Superior temporal gyrus (tissue), 1 donor: ENCODE results near the gene PGBD1.
A peak's percentile ranks its signal among the peaks of the same experiment; 100 is the strongest.
"Not testable (repeated sequence)": the region's sequence is repeated elsewhere in the genome, so short reads cannot be mapped to it uniquely, and the experiment has no call there.

Experiments
- DNase-seq: peaks from one replicate; pipeline ENCODE4 v3.0.0-alpha.2; 2016; ENCODE audit errors: extremely low spot score

The PGBD1 gene

DNA sequence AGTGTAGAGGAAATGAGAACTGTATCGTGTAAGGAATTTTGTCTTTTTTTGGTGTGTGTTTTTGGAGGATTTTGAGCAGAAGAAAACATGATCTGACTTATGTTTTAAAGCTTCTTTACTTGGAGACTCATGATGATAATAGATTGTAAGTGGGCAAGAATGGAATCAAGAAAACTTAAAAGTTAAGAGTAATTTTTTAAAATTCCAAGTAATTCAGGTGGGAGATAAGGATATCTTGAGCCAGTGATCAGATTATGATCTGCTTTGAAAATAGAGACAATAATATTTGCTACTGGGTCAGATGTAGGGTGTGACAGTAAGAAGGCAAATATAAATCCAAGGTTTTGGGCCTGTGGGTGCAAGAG is 13.7 kb upstream of the PGBD1 start:
- no peak for DNase-seq

GRCh38 chr6:28269492-28269891 is 11.9 kb upstream of the PGBD1 start:
- no peak for DNase-seq

DNA sequence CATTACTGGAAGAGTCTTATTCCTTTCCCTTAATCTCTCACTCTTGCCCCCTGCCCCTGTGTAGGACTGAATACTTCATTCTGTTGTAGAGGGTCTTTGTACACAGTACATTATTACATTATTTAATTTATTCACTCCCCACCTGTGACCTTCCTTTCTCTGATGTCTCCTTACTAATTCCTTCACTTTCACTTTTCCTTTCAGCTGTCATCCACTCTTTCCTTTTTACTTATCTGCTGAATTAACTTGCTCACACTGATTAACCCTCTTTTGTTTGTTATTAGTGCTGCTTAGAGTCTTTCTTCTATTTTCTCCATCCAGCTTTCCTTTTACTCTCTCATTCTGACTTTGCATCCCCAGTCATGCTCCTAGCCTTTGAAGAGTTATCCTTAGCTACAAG is 6.5 kb upstream of the PGBD1 start:
- DNase-seq, result no peak

DNA sequence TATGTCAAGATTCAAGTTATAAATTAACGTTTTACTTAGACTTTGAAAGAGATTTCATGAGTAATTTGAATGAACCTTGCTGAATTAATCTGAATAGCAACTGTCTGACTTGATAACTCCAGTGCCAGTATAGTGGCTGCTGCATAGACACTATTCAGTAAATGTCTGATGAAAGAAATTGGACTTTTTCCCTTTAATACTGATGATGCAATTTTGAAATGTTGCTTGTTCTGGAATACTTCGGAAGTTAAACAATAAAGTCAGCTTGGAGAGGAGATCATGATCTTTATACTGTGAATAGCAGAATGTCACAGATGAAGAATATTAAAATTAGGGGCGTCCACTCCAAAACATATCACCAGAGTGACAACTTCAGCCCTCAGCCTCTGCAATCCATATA is 3.6 kb upstream of the PGBD1 start:
- DNase-seq, result no peak

- DNase-seq, result peak; percentile 17
Observed at GRCh38 chr6:28280595-28281287, 631 bp upstream of the PGBD1 start.

- DNase-seq, result no peak
Observed at GRCh38 chr6:28282926-28283325, 1.6 kb downstream of the PGBD1 start.

GRCh38 chr6:28291573-28291972 is 10.2 kb downstream of the PGBD1 start:
- no peak for DNase-seq

DNA sequence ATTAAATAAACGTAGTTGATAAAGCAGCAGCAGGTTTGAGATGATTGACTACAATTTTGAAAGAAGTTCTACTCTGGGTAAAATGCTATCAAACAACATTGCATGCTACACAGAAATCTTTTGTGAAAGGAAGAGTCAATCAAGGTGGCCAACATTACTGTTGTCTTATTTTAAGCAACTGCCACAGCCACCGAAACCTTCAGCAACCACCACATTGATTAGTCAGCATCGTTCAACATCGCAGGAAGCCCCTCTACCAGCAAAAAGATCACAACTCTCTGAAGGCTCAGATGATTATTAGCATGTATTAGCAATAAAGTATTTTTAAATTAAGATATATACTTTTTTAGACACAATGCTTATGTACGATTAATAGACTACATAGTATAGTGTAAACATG is 14.0 kb downstream of the PGBD1 start:
- no peak for DNase-seq

DNA sequence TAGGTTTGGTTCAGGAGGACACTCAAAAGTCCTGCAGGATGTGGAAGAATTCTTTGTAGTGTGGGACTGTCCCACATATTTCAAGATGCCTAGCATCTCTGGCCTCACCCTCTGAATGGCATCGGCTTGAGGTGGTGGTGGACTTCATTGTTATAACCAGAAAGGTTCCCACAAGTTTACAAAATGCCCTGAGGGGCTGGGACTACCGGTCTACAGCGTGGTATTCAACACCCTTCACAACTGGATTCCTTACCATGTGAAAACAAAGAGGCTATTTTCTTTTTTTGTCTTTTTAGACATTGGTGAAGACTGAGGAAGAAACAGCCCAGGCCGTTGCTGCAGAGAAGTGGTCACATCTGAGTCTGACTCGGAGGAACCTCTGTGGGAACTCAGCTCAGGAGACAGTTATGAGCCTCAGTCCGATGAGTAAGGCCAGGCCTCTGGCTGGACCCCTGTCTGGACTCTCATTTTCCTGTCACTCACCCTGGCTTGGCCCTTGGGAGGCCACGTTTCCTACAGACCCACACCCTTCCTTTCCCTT is 15.2 kb downstream of the PGBD1 start:
- no peak for DNase-seq

DNA sequence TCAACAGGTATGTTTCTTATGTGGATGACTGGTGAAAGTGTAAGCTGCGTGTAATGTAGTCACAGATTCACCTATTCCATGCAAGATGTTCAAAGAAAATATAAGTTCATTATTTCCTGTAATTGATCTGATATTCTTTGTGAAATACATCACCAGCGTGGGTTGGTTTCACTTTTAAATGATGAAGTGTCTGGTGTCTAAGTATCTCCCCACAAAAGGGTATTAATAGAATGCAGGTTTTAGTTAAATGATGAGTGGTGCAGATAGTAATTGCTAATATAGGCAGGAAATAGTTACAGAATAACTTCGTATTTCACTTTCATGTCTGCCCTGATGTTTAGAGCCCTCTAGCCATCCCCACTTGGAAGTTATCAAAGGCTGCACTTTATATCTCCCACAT is 22.2 kb downstream of the PGBD1 start:
- no peak for DNase-seq

DNA sequence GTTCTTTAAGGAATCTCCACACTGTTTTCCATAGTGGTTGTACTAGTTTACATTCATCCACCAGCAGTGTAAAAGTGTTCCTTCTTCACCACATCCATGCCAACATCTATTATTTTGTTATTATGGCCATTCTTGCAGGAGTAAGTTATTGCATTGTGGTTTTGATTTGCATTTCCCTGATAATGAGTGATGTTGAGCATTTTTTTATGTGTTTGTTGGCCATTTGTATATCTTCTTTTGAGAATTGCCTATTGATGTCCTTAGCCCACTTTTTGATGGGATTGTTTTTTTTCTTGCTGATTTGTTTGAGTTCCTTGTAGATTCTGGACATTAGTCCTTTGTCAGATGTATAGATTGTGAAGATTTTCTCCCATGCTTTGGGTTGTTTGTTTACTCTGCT is 25.0 kb downstream of the PGBD1 start:
- DNase-seq, result not testable (repeated sequence)

DNA sequence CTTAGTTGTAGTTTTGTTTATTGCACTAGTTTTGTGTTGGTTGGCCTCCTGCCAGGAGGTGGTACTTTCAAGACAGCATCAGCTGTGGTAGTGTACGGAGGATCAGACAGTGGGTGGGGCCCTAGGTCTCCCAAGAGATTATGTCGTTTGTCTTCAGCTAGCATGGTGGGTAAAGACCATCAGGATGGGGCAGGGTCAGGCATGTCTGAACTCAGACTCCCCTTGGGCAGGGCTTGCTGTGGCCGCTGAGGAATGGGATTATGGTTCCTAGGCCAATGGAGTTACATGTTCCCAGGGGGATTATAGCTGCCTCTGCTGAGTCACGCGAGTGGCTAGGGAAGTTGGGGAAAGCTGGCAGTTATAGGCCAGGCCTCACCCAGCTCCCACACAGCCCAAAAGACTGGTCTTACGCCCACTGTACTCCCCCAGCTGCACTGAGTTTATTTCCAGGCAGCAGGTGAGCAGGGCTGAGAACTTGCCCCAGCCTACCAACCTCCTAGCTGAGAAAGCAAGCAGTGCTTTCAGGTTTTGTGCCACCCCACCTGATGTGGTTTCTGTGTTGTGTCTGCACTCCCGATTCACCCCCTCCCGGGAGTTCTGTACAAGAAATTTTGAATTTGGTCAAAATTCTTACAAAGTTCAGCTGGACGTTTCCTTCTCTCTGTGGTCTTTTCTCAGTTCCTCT is 29.9 kb downstream of the PGBD1 start:
- DNase-seq, result no peak

DNA sequence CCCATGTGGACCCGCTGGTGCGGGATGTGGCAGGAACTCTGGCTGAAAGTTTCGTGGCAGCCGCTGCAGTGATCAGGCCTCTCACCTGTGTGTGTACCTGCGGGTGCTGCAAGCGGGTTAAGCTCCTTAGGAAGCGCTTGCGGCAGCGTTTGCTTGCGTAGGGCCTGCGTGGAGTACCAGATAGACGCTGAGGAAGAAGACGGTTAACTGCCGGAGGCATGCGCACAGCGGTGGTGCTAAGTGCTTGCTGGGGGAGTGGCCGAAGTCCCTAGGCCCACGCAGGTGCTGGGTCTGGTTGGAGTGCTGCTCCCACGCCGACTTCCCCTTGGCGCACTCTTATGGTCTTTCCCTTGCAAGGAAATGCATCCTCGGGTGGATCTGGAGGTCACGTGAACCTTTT is 31.6 kb downstream of the PGBD1 start:
- no peak for DNase-seq

DNA sequence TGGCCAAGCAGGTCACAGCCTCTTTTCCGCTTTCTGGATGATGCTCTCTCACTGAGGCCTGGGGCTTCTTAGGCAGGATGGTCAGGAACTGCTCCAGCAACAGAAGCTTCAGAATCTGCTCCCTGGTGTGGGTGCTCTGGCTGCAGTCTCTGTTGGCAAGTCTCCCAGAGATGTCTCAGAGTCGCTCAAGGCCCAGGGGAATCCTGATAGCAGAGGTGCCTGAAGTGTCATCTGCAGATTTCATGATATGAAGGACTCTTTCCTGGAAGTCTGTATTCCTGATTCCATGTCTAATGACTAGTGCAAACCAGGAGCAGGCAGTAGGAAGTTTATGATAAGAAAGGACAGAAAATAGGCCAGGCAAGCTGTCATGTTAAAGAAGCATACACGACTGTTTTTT is 34.3 kb downstream of the PGBD1 start:
- DNase-seq, result peak; percentile 9

- DNase-seq, result not testable (repeated sequence)
Observed at GRCh38 chr6:28317866-28318265, 36.5 kb downstream of the PGBD1 start.

DNA sequence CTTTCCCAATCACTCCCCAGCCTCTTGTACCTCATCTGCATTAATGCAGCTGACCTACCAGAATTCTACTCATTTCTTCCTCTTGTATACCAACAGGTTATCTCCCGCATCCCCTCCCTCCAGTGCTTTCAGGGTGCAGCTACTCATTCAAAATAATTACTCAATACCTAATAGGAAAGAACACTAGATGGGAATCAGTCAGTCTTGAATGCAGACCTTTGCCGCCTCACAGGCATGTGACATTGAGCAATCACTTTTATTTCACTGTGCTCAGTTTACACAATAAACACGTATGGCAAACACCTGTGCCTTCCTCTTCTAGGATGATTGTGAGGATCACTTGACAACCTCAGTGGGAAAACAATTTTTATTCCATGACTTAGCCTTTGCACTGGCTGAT is 41.3 kb downstream of the PGBD1 start:
- DNase-seq, result no peak

GRCh38 chr6:28323813-28324424 is 42.5 kb downstream of the PGBD1 start:
- no peak for DNase-seq

- DNase-seq, result no peak
Observed at GRCh38 chr6:28326371-28326948, 45.1 kb downstream of the PGBD1 start.

DNA sequence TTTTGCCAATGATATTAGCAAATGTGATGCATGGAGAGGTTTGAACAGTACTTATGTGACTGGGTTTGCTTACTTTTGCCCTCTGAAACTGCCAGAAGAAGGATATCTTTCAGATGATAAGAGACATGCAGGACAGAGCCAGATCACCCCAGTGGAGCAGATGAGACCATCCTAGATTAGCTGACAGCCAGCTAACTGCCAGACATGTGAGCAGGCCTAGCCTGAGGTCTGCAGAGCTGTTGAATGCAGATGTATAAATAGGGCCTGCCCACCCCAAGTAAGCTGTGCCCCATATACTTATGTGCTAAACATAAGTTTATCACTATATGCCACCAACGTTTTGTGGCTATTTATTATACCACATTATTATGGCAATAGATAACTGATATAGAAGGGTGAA is 48.7 kb downstream of the PGBD1 start:
- DNase-seq, result no peak

DNA sequence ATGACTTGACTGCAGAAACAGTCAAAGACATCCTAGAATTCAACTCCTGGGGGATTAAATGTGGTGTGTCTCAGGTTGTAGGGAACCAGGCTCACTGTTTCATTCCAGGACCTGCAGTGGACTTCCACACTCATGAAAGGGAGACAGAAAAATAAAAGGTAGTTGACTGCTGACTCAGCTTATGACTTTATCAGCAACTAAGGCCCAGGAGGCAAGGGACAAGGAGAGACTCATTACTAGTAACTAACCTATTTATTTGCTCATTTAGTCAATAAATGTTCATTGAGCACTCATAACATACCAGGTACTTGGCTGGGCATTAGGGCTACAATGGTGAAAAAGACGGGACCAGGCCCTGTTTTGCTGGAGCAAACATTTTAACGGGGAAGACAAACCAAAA is 51.7 kb downstream of the PGBD1 start:
- no peak for DNase-seq

DNA sequence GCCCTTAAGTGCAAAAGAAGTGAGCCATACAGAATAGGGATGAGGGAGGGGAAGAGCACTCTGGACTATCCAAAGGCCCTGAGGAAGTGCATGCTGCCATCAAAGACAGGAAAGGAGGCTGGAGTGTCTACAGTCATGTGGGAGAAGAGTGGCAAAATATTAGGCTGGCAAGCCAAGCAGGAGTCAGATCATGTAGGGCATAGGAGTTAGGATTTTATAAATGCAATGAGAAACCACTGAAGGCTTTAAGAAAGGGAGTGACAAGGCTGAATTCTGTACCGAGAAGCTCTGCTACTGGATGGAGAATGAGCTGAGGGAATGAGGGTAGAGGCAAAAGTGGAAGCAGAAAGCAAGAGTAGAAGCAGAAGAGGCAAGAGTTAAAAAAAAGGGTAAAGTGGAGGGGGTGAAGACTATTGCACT is 52.2 kb downstream of the PGBD1 start:
- no peak for DNase-seq

DNA sequence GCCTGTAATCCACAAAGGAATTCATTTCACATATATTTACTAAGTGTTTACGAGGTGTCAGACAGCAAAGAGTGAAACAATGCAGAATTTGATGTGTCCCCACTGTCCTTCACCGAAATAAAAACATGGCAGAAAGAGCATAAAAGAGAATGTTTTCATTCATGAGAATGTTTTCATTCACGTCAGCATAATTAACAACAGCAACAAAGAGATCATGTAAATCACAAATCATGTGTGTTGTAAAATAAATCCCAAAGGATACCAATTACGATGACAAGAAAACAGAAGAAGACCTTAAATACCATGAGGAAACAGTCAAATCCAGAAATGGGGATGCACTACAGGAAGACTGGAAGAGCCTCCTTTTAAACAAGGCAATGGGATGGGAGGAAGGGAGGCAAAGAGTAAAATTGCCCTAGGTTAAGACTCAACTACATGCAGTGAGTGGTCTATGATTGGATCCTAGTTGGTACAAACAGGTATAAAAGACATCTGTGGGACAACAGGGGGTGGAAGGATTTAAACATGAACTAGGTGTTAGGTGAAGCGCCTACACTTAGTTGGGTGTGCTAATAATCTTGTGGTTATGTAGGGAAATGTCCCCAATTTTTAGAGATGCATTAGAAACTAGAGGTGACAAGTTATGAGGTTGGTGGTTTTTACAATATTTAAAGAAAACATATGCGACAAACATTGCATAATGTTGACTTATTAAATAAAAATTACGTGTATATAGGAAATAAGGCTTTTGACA is 53.1 kb downstream of the PGBD1 start:
- DNase-seq, result peak; percentile 24
